Effector memory CD4-positive, alpha-beta T cell (primary cell): Measurements from ENCODE around the gene GSTP1.

ENCODE experiments used
- DNase-seq, 3 donors: peaks; one replicate each; pipeline ENCODE4 v3.0.0-alpha.2; 2020
- H3K27ac ChIP-seq: 2 replicates; pipeline ENCODE4 v1.7.0; 2013; ENCODE audit warnings: mild to moderate bottlenecking, low read length, moderate library complexity; ENCODE audit not compliant: insufficient read depth, poor library complexity, severe bottlenecking
- H3K27me3 ChIP-seq: replicated peaks from 2 replicates; pipeline ENCODE4 v1.7.0; 2013; ENCODE audit warnings: mild to moderate bottlenecking, low read length; ENCODE audit not compliant: insufficient read depth, control insufficient read depth, poor library complexity, severe bottlenecking
- H3K36me3 ChIP-seq: 2 replicates; pipeline ENCODE4 v1.7.0; 2013; ENCODE audit warnings: mild to moderate bottlenecking, low read length, moderate library complexity; ENCODE audit not compliant: control insufficient read depth, insufficient read depth
- H3K4me1 ChIP-seq: 2 replicates; pipeline ENCODE4 v1.7.0; 2013; ENCODE audit warnings: low read length, mild to moderate bottlenecking; ENCODE audit not compliant: control insufficient read depth, insufficient read depth, poor library complexity, severe bottlenecking
- H3K4me3 ChIP-seq: 2 replicates; pipeline ENCODE4 v1.7.0; 2013; ENCODE audit warnings: low read length, low read depth, mild to moderate bottlenecking; ENCODE audit not compliant: insufficient read depth, poor library complexity, severe bottlenecking
- H3K9me3 ChIP-seq: 2 replicates; pipeline ENCODE4 v1.7.0; 2013; ENCODE audit warnings: mild to moderate bottlenecking, low read length, moderate library complexity; ENCODE audit not compliant: control insufficient read depth

GSTP1 gene

GRCh38 chr11:67634366-67635230, 51.0 kb downstream of the GSTP1 start:
- no peaks in the 10 kb centered on the region for H3K27me3 ChIP-seq
- no peak overlapping the region for H3K27ac ChIP-seq
- H3K9me3 ChIP-seq, result no peaks in the 10 kb centered on the region
- DNase-seq, result no peak
- H3K4me1 ChIP-seq, result peaks cover 7% of the 10 kb centered on the region
- no peaks in the 10 kb centered on the region for H3K36me3 ChIP-seq
- H3K4me3 ChIP-seq, result no peak overlapping the region

GRCh38 chr11:67635231-67635521, 51.6 kb downstream of the GSTP1 start:
- no peak for DNase-seq
- no peaks in the 10 kb centered on the region for H3K9me3 ChIP-seq
- no peak overlapping the region for H3K27ac ChIP-seq
- H3K27me3 ChIP-seq, result no peaks in the 10 kb centered on the region
- H3K4me1 ChIP-seq, result peaks cover 7% of the 10 kb centered on the region
- no peak overlapping the region for H3K4me3 ChIP-seq
- H3K36me3 ChIP-seq, result no peaks in the 10 kb centered on the region
